MCF 10A (cell line): Measurements from ENCODE around the gene FEV. TPM values are rescaled to one million over a fixed set of nuclear protein-coding genes. Genes with fewer than 3 reads are reported as not detected.

Source experiments
- Bru-seq: library from RNA; stranded (reverse); fragments of 400-500 nt; gene quantifications from one replicate; lab custom pipeline; 2021; lab: Mats Ljungman, UMichigan
- BruChase-seq, 2 experiments: library from RNA; stranded (reverse); fragments of 400-500 nt; gene quantifications; one replicate each; lab custom pipeline; 2021; lab: Mats Ljungman, UMichigan
- BruUV-seq: library from RNA; stranded (reverse); fragments of 400-500 nt; replicated peaks from 2 replicates; lab custom pipeline; 2021; lab: Mats Ljungman, UMichigan
- CTCF ChIA-PET: fragments of 300-600 bp; sonication (Branson Sonifier 250); formaldehyde crosslinking; extraction: SDS; loops from one replicate; lab custom pipeline; 2021; ENCODE audit warnings: antibody characterized with exemption, inconsistent platforms; lab: Yijun Ruan, JAX
- POLR2A ChIA-PET: fragments of 300-600, 350-650 bp; sonication (Branson Sonifier 250); formaldehyde crosslinking; extraction: SDS; loops from one replicate; lab custom pipeline; 2020; ENCODE audit warnings: antibody characterized with exemption, inconsistent platforms; lab: Yijun Ruan, JAX
- DNase-seq: peaks from one replicate; pipeline ENCODE4 v3.0.0-alpha.2; 2018; ENCODE audit not compliant: unreplicated experiment
- H3K27ac Mint-ChIP-seq: one replicate; pipeline ENCODE4 v1.8.0; 2022; ENCODE audit warnings: mild to moderate bottlenecking, low read depth, mixed read lengths; ENCODE audit not compliant: unreplicated experiment
- H3K27me3 Mint-ChIP-seq: one replicate; pipeline ENCODE4 v1.8.0; 2022; ENCODE audit warnings: mixed read lengths; ENCODE audit not compliant: insufficient read depth, unreplicated experiment
- H3K36me3 Mint-ChIP-seq: one replicate; pipeline ENCODE4 v1.8.0; 2022; ENCODE audit warnings: mild to moderate bottlenecking, moderate library complexity, mixed read lengths; ENCODE audit not compliant: insufficient read depth, unreplicated experiment
- H3K4me1 Mint-ChIP-seq: one replicate; pipeline ENCODE4 v1.8.0; 2022; ENCODE audit warnings: mixed read lengths; ENCODE audit not compliant: insufficient read depth, unreplicated experiment
- H3K4me3 Mint-ChIP-seq: one replicate; pipeline ENCODE4 v1.8.0; 2022; ENCODE audit warnings: mild to moderate bottlenecking, moderate library complexity, mixed read lengths; ENCODE audit not compliant: unreplicated experiment
- H3K9me3 Mint-ChIP-seq: one replicate; pipeline ENCODE4 v1.8.0; 2022; ENCODE audit warnings: mixed read lengths; ENCODE audit not compliant: unreplicated experiment
- intact Hi-C: fragments of 100-400 bp; cut with micrococcal nuclease; formaldehyde crosslinking; loops from 2 replicates; pipeline ENCODE4 v1.14.1; 2022
- long read RNA-seq: library from polyadenylated mRNA; stranded (forward); transcript quantifications from one replicate; pipeline ENCODE4 v2.0.0, GENCODE V29; 2022
- total RNA-seq: library from RNA; stranded (reverse); gene quantifications from 2 replicates; pipeline ENCODE4 v1.2.3, GENCODE V29; 2022
- TF ChIP-seq, protein P1 (sequence below): fragments of 200-600 bp; IDR thresholded peaks from one replicate; pipeline ENCODE4 v1.8.0; 2022; ENCODE audit warnings: antibody characterized with exemption, mild to moderate bottlenecking; ENCODE audit not compliant: unreplicated experiment

FEV gene
- total RNA-seq (not detected in 2 replicates), Bru-seq, nascent RNA (not detected), BruChase-seq, experiment 1, labeled RNA remaining after a 6-hour chase (not detected), BruChase-seq, experiment 2, labeled RNA remaining after a 2-hour chase (not detected)
- long read RNA-seq: 0 reads

- TF ChIP-seq, protein P1, sequence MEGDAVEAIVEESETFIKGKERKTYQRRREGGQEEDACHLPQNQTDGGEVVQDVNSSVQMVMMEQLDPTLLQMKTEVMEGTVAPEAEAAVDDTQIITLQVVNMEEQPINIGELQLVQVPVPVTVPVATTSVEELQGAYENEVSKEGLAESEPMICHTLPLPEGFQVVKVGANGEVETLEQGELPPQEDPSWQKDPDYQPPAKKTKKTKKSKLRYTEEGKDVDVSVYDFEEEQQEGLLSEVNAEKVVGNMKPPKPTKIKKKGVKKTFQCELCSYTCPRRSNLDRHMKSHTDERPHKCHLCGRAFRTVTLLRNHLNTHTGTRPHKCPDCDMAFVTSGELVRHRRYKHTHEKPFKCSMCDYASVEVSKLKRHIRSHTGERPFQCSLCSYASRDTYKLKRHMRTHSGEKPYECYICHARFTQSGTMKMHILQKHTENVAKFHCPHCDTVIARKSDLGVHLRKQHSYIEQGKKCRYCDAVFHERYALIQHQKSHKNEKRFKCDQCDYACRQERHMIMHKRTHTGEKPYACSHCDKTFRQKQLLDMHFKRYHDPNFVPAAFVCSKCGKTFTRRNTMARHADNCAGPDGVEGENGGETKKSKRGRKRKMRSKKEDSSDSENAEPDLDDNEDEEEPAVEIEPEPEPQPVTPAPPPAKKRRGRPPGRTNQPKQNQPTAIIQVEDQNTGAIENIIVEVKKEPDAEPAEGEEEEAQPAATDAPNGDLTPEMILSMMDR: no peak
- ChIA-PET CTCF (interaction anchor here (0.6 kb wide), 1 partner anchor 67 kb away, joined by 3 read pairs; no protein-coding TSS in a partner anchor), POLR2A (no interaction called here)
- Mint-ChIP-seq H3K27ac (no peak within 1 kb of the TSS), H3K27me3 (peaks cover 94% of the 10 kb centered on the region), H3K4me3 (no peak within 1 kb of the TSS), H3K4me1 (peaks cover 14% of the 10 kb centered on the region), H3K36me3 (peaks cover 7% of the 10 kb centered on the region), H3K9me3 (no peaks in the 10 kb centered on the region)
- intact Hi-C loops: no loop called here
- no TSS peak for BruUV-seq
- no peak for DNase-seq
These were observed at the start of gene FEV for GRCh38 chr2:218985021-218985324. FEV (minus strand) TSS chr2:218985184; CDS start chr2:218985075, 109 bp downstream.

- CTCF ChIA-PET: interaction anchor here (0.6 to 14.0 kb wide), 7 partner anchors 9 to 156 kb away, joined by 3 to 178 read pairs (median 7); partner anchors contain the start of gene CFAP65
- intact Hi-C loops: no loop called here
These were observed 47.2 kb upstream of the FEV start for GRCh38 chr2:219032051-219032745.

GRCh38 chr2:219031005-219031738 lies 46.2 kb upstream of the FEV start:
- no peaks in the 10 kb centered on the region for H3K9me3 Mint-ChIP-seq
- CTCF ChIA-PET: interaction anchor here (0.5 to 14.0 kb wide), 18 partner anchors 9 to 290 kb away, joined by 3 to 178 read pairs (median 7); partner anchors contain the start of gene CFAP65
- H3K27me3 Mint-ChIP-seq: peaks cover 46% of the 10 kb centered on the region
- no peaks in the 10 kb centered on the region for H3K36me3 Mint-ChIP-seq
- TF ChIP-seq, protein P1: no peak
- no peak overlapping the region for H3K4me3 Mint-ChIP-seq
- no peaks in the 10 kb centered on the region for H3K4me1 Mint-ChIP-seq
- POLR2A ChIA-PET: interaction anchor here (0.7 kb wide), 1 partner anchor 37 kb away, joined by 3 read pairs; no protein-coding TSS in a partner anchor
- H3K27ac Mint-ChIP-seq: no peak overlapping the region
- no TSS peak for BruUV-seq
- no peak for DNase-seq
- intact Hi-C loops: no loop called here

More at GRCh38 chr2:219032051-219032745, 47.2 kb upstream of the FEV start:
- H3K27me3 Mint-ChIP-seq: peaks cover 50% of the 10 kb centered on the region
- DNase-seq: no peak
- H3K9me3 Mint-ChIP-seq: no peaks in the 10 kb centered on the region
- POLR2A ChIA-PET: no interaction called here
- no peak overlapping the region for H3K27ac Mint-ChIP-seq
- no TSS peak for BruUV-seq
- TF ChIP-seq, protein P1: no peak
- H3K4me3 Mint-ChIP-seq: no peak overlapping the region
- H3K4me1 Mint-ChIP-seq: no peaks in the 10 kb centered on the region
- H3K36me3 Mint-ChIP-seq: no peaks in the 10 kb centered on the region
